Measurements from ENCODE around the gene HMG20B. TPM values are rescaled to one million over a fixed set of nuclear protein-coding genes. Genes with fewer than 3 reads are reported as not detected.

The HMG20B gene
- total RNA-seq, 1 experiment from 2014 or later: 186 TPM

GRCh38 chr19:3590991-3591659 is 18.4 kb downstream of the HMG20B start:
- Histone ChIP-seq H3K9me2 (ENCODE audit: insufficient read depth) (no peaks in the 10 kb centered on the region), H2AFZ (ENCODE audit: low read depth, low read length, poor library complexity, severe bottlenecking) (no peak overlapping the region), H3K4me3 (replicated peaks in 1 of 2; ENCODE audit: low read depth in 1 of 2, low read length in 2 of 2) (no peak overlapping the region), H3K27me3 (ENCODE audit: insufficient read depth, low read length) (no peaks in the 10 kb centered on the region), H3K79me2 (ENCODE audit: insufficient read depth, low read length) (no peaks in the 10 kb centered on the region), H3K9ac (ENCODE audit: low read length) (no peak overlapping the region), H3K9me3 (ENCODE audit: control insufficient read depth in 1 of 2, insufficient read depth in 1 of 2, low read depth in 1 of 2, low read length in 2 of 2) (no peaks in the 10 kb centered on the region), H4K20me1 (ENCODE audit: insufficient read depth) (no peaks in the 10 kb centered on the region), H3K36me3 (ENCODE audit: control insufficient read depth in 1 of 2, insufficient read depth in 2 of 2, low read length in 2 of 2) (no peaks in the 10 kb centered on the region), H3K4me2 (ENCODE audit: low read length) (no peak overlapping the region), H3K4me1 (ENCODE audit: control insufficient read depth in 1 of 2, insufficient read depth in 2 of 2, low read length in 2 of 2) (peaks cover 0 to 5% of the 10 kb centered on the region in 2 experiments; a peak in 1 of 4 replicates), H3K27ac (ENCODE audit: low read depth, low read length) (no peak overlapping the region)
- no peak for ATAC-seq
- ChIA-PET CTCF (no interaction called here), RAD21 (ENCODE audit: low non-redundant PET in 1 of 2, low total read pairs in 2 of 2, uncharacterized antibody in 2 of 2, unreplicated experiment in 2 of 2) (interaction anchor here in 1 of 2 experiments (1.7 kb wide), 1 partner anchor 17 kb away, joined by 3 read pairs; no protein-coding TSS in a partner anchor), POLR2A (interaction anchor here (1.1 kb wide), 1 partner anchor 18 kb away, joined by 3 read pairs; no protein-coding TSS in a partner anchor)
- no TSS peak for BruUV-seq (replicated peaks)
- no peak for TF ChIP-seq CBX3 (IDR thresholded peaks at IDR 0.05; ENCODE audit: low read depth)
- no peak for TF ChIP-seq EZH2 (IDR thresholded peaks at IDR 0.05)
- TF ChIP-seq SP1 (IDR thresholded peaks at IDR 0.05; ENCODE audit: low read depth): no peak
- no peak for TF ChIP-seq TCF7L2 (IDR thresholded peaks at IDR 0.05; ENCODE audit: borderline replicate concordance, extremely low read depth, insufficient read depth, insufficient read length)
- TF ChIP-seq EZH2phosphoT487 (IDR thresholded peaks at IDR 0.05; ENCODE audit: borderline replicate concordance): no peak
- TF ChIP-seq MAX (IDR thresholded peaks at IDR 0.05): no peak
- TF ChIP-seq ZNF274 (IDR thresholded peaks at IDR 0.05; ENCODE audit: low read depth, low read length): no peak
- intact Hi-C loops (cut with micrococcal nuclease): no loop called here
- no peak for DNase-seq (ENCODE audit: low read depth, low spot score)

GRCh38 chr19:3591876-3592613 is 19.3 kb downstream of the HMG20B start:
- TF ChIP-seq SP1 (IDR thresholded peaks at IDR 0.05; ENCODE audit: low read depth) (no peak), RAD21 (IDR thresholded peaks at IDR 0.05; ENCODE audit: low read depth) (no peak), ZBTB33 (IDR thresholded peaks at IDR 0.05; ENCODE audit: extremely low read depth, insufficient replicate concordance, low read length) (no peak), CBX3 (IDR thresholded peaks at IDR 0.05; ENCODE audit: low read depth) (no peak), ZNF274 (IDR thresholded peaks at IDR 0.05; ENCODE audit: low read depth, low read length) (no peak), ATF3 (IDR thresholded peaks at IDR 0.05) (no peak), EZH2 (IDR thresholded peaks at IDR 0.05) (no peak), MAX (IDR thresholded peaks at IDR 0.05) (no peak), TCF7L2 (IDR thresholded peaks at IDR 0.05; ENCODE audit: borderline replicate concordance, extremely low read depth, insufficient read depth, insufficient read length) (no peak), FOSL1 (IDR thresholded peaks at IDR 0.05; ENCODE audit: low read depth) (no peak), EGR1 (IDR thresholded peaks at IDR 0.05; ENCODE audit: low read depth) (no peak), CEBPB (IDR thresholded peaks at IDR 0.05; ENCODE audit: low read depth) (no peak)
- CTCF ChIA-PET: no interaction called here
- H3K36me3 ChIP-seq (ENCODE audit: control insufficient read depth in 1 of 2, insufficient read depth in 2 of 2, low read length in 2 of 2): no peaks in the 10 kb centered on the region
- H4K20me1 ChIP-seq (ENCODE audit: insufficient read depth): no peaks in the 10 kb centered on the region
- no peaks in the 10 kb centered on the region for H3K79me2 ChIP-seq (ENCODE audit: insufficient read depth, low read length)
- H3K27me3 ChIP-seq (ENCODE audit: insufficient read depth, low read length): no peaks in the 10 kb centered on the region
- ATAC-seq (no peak), DNase-seq (ENCODE audit: low read depth, low spot score) (no peak)
- intact Hi-C loops (cut with micrococcal nuclease): no loop called here
- RAD21 ChIA-PET (ENCODE audit: low non-redundant PET in 1 of 2, low total read pairs in 2 of 2, uncharacterized antibody in 2 of 2, unreplicated experiment in 2 of 2): interaction anchor here in 1 of 2 experiments (1.7 kb wide), 1 partner anchor 16 kb away, joined by 3 read pairs; no protein-coding TSS in a partner anchor
- H3K4me3 ChIP-seq (replicated peaks in 1 of 2; ENCODE audit: low read depth in 1 of 2, low read length in 2 of 2): no peak overlapping the region
- no peaks in the 10 kb centered on the region for H3K9me2 ChIP-seq (ENCODE audit: insufficient read depth)
- no peak overlapping the region for H3K27ac ChIP-seq (ENCODE audit: low read depth, low read length)
- 0 out of 4 replicates have a peak, but pooled peaks cover 0 to under 1% of the 10 kb centered on the region in 2 experiments for H3K4me1 ChIP-seq (ENCODE audit: control insufficient read depth in 1 of 2, insufficient read depth in 2 of 2, low read length in 2 of 2)
- no peak overlapping the region for H3K9ac ChIP-seq (ENCODE audit: low read length)
- no peak overlapping the region for H3K4me2 ChIP-seq (ENCODE audit: low read length)
- H2AFZ ChIP-seq (ENCODE audit: low read depth, low read length, poor library complexity, severe bottlenecking): no peak overlapping the region
- no peaks in the 10 kb centered on the region for H3K9me3 ChIP-seq (ENCODE audit: control insufficient read depth in 1 of 2, insufficient read depth in 1 of 2, low read depth in 1 of 2, low read length in 2 of 2)
- POLR2A ChIA-PET: interaction anchor here (0.8 kb wide), 1 partner anchor 14 kb away, joined by 3 read pairs; no protein-coding TSS in a partner anchor
- no TSS peak for BruUV-seq (replicated peaks)

Data from HCT116 (cell line).